PC-9 (cell line): ENCODE data around the gene SPRY2.

Experiments
- CTCF ChIP-seq: fragments of 200-600 bp; sonication (generic); conservative IDR thresholded peaks from 2 replicates; pipeline ENCODE4 v1.6.1; 2017; ENCODE audit warnings: mixed run types, antibody characterized with exemption, mild to moderate bottlenecking, moderate library complexity
- EZH2 ChIP-seq: fragments of 200-600 bp; sonication (generic); IDR thresholded peaks from 2 replicates; pipeline ENCODE4 v1.8.0; 2017; ENCODE audit warnings: antibody characterized with exemption, low read depth

GRCh38 chr13:80334597-80335260 is 6.2 kb downstream of the SPRY2 start:
- TF ChIP-seq CTCF (no peak), EZH2 (no peak)
